ENCODE data around the gene UPK3BL1. TPM values are rescaled to one million over a fixed set of nuclear protein-coding genes. Genes with fewer than 3 reads are reported as not detected.
"Not testable (repeated sequence)": the region's sequence is repeated elsewhere in the genome, so short reads cannot be mapped to it uniquely, and the experiment has no call there.

Gene UPK3BL1
- polyA plus RNA-seq, 3 donors: 3.8 to 12.4 (median 11.8) TPM

DNA sequence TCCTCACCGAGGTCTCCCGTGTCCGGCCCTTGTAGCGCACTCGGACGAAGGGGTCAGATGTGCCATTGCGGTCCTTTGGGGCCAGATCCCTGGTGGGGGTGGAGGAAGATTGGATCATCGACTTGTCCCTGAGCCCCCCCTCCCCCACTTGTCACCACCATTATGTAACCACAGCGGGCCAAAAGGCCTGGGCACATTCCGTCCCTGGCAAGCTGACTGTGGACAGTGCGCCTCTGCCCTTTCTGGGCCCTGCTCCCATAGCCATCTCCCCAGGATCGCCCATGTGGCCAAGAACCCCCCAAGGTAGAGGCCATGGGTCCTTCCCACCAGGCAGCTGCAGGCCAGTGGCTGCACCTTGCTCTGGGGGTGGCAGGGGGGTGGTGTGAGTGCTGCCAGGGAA, 40.3 kb downstream of the UPK3BL1 start:
- DNase-seq (ENCODE audit: extremely low read depth in 1 of 11, low read depth in 9 of 11, low spot score in 4 of 11): not testable (repeated sequence)

DNA sequence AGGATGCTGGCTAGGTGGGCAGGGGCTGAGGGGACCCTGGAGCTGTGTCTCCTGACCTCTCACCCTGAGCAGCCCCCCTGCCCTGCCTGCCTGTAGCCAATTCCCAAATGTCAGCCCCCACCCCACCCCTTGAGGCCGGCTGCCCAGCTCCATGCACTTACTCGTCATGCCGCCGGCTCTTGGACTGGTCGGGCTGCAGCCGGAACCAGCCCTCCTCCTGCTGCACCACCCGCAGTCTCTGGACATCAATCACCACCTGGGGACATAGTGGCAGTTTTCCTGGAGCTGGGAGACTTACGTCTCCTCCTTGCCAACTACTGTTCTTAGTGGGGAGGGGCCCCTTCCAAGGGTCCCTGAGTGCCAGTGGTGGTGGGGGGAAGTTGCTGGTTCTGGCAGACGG, 42.9 kb downstream of the UPK3BL1 start:
- DNase-seq (ENCODE audit: extremely low read depth in 1 of 11, low read depth in 9 of 11, low spot score in 4 of 11): not testable (repeated sequence)

DNA sequence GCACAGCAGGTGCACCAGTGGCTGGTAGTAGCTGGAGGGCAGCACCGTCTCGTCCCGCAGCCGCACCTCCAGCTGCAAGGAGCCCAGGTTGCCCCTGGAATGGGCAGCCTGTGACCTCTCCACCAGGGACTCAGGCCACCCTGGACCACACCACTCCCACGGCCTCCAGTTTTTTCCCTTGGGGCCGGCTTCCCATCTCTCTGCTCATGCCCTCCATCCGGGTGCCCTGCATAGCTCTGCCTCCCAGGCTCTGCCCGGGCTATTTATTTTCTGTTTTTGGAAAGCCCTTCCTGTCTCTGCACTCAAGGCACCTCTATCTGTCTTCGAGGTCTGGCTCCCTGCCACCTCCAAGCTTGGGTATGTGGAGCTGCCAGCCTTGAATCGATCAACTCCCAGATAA, 46.6 kb downstream of the UPK3BL1 start:
- DNase-seq (ENCODE audit: extremely low read depth in 1 of 11, low read depth in 9 of 11, low spot score in 4 of 11): not testable (repeated sequence)

DNA sequence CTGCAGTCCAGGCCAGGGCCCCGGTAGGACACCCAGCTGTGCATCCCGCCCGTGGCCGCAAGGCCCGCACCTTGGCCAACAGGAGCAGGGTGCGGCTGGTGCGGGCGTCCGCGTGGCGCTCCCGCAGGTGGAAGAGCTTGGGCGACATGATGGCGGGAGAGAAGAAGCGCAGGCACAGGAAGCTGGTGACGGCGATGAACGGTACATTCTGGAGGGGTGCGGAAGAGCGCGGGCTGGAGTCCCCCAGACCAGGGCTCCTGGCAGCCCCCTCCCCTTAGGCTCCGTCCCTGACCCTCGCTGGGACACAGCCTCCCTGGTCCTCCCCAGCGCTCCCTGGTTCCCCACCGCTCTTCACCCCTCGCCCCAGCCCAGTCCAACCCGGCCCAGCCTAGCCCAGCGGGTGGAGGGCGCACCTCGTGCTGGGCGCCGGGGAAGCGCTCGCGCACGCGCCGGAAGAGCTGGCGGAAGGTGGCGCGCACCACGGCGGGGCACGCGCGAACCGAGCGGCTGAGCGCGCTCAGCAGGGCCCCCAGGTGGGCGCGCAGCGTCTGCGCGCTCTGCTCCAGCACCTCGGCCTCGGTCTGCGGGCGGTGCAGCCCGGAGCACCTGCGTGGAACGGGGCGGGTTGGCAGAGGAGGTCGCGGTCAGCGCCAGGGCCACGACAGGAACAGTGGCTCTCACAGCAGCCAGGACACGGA, 48.8 kb downstream of the UPK3BL1 start:
- DNase-seq (ENCODE audit: extremely low read depth in 1 of 11, low read depth in 9 of 11, low spot score in 4 of 11): not testable (repeated sequence)

DNA sequence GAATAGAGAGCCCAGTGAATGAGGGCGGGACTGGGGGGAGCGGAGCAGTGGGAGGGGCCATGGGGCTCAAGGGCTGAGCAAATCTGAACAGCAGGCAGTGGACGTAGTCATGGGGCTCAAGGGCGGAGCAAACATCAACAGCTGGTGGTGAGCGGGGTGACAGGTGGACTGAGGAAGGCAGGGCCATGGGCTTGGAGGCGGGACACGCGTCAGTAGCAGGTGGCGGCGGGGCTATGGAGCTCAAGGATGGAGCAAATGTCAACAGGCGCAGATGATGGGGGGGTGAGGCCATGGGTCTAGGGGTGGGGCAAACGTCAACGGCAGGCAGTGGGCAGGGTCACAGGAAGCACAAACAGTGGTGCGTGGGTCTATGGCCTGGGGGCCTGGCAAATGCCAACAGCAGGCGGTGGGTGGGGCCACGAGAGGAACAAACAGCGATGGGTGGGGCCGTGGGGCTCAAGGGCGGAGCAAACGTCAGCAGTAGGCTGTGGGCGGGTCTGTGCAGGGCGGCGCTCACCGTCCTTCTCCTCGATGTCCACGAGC, 50.0 kb downstream of the UPK3BL1 start:
- not testable (repeated sequence) for DNase-seq (ENCODE audit: extremely low read depth in 1 of 11, low read depth in 9 of 11, low spot score in 4 of 11)

DNA sequence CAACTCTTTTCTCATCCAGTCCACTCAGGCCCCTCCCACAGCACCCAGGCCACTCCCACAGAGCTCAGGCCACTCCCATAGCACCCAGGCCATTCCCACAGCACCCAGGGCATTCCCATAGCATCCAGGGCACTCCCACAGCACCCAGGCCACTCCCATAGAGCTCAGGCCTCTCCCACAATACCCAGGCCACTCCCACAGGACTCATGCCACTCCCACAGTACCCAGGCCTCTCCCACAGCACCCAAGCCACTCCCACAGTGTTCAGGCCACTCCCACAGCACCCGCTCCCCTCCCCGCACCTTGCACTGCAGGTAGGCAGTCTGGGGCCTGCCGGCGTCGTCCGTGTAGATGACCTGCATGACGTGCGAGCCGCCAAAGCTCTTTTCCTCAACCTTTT, 52.7 kb downstream of the UPK3BL1 start:
- not testable (repeated sequence) for DNase-seq (ENCODE audit: extremely low read depth in 1 of 11, low read depth in 9 of 11, low spot score in 4 of 11)

Other genes starting within 250 kb of the UPK3BL1 start
- 10 to 100 TPM; 30.2 to 45.2 (median 39.9) TPM for gene PRKRIP1, start 246.4 kb downstream of the UPK3BL1 start, polyA plus RNA-seq (ENCODE audit: insufficient read length in 3 of 3)
- 10 to 100 TPM; 15.1 to 25.8 (median 24.1) TPM for gene ORAI2, start 209.2 kb downstream of the UPK3BL1 start, polyA plus RNA-seq (ENCODE audit: insufficient read length in 3 of 3)
- gene ALKBH4, start 177.9 kb downstream of the UPK3BL1 start, polyA plus RNA-seq (ENCODE audit: insufficient read length in 3 of 3): 10 to 100 TPM; 10.6 to 13.3 (median 12.9) TPM
- 10 to 100 TPM; 17.3 to 23.2 (median 21.9) TPM for gene LRWD1, start 177.8 kb downstream of the UPK3BL1 start, polyA plus RNA-seq (ENCODE audit: insufficient read length in 3 of 3)
- gene POLR2J, start 163.9 kb downstream of the UPK3BL1 start, polyA plus RNA-seq (ENCODE audit: insufficient read length in 3 of 3): 10 to 100 TPM; 22.4 to 32.7 (median 32.0) TPM
- gene RASA4B, start 125.0 kb downstream of the UPK3BL1 start, polyA plus RNA-seq (ENCODE audit: insufficient read length in 3 of 3): 10 to 100 TPM in 1 of 3 donors, 1 to 10 TPM in 2; 4.7 to 24.9 (median 8.4) TPM
- 10 to 100 TPM in 2 of 3 donors, 1 to 10 TPM in 1; 3.6 to 14.3 (median 13.7) TPM for gene UPK3BL2, start 99.1 kb downstream of the UPK3BL1 start, polyA plus RNA-seq (ENCODE audit: insufficient read length in 3 of 3)
- gene SPDYE2, start 91.6 kb downstream of the UPK3BL1 start, polyA plus RNA-seq (ENCODE audit: insufficient read length in 3 of 3): 1 to 10 TPM; 3.2 to 5.6 (median 4.5) TPM
- 10 to 100 TPM; 80.1 to 91.8 (median 80.8) TPM for gene POLR2J3, start 70.2 kb downstream of the UPK3BL1 start, polyA plus RNA-seq (ENCODE audit: insufficient read length in 3 of 3)
- 10 to 100 TPM; 27.6 to 56.1 (median 30.8) TPM for gene RASA4, start 26.0 kb downstream of the UPK3BL1 start, polyA plus RNA-seq (ENCODE audit: insufficient read length in 3 of 3)
- 1 to 10 TPM in 1 of 3 donors, under 1 TPM in 2; 0.84 to 7.6 (median 0.89) TPM for gene SPDYE2B, start 7.5 kb upstream of the UPK3BL1 start, polyA plus RNA-seq (ENCODE audit: insufficient read length in 3 of 3)
- gene POLR2J2, start 28.9 kb upstream of the UPK3BL1 start, polyA plus RNA-seq (ENCODE audit: insufficient read length in 3 of 3): 1 to 10 TPM; 1.1 to 1.7 (median 1.6) TPM
- gene FAM185A, start 106.2 kb upstream of the UPK3BL1 start, polyA plus RNA-seq (ENCODE audit: insufficient read length in 3 of 3): 10 to 100 TPM in 2 of 3 donors, 1 to 10 TPM in 1; 9.9 to 11.6 (median 10.0) TPM

Data from renal cortex interstitium (tissue), 11 donors.